SJSA1 (cell line): Measurements from ENCODE around the gene DOK5. TPM values are rescaled to one million over a fixed set of nuclear protein-coding genes. Genes with fewer than 3 reads are reported as not detected.

Experiments
- DNase-seq, 2 experiments: peaks; one replicate each; pipeline ENCODE4 v3.0.0-alpha.2; 2015 to 2020; ENCODE audit warnings: low spot score in 2 of 2, low read depth in 1 of 2
- H3K27ac ChIP-seq: fragments of 250-450 bp; sonication (Bioruptor Pico); 2 replicates; pipeline ENCODE4 v1.5.1; 2020; ENCODE audit warnings: mild to moderate bottlenecking, moderate library complexity
- H3K27me3 ChIP-seq: fragments of 250-450 bp; sonication (Bioruptor Pico); replicated peaks from 2 replicates; pipeline ENCODE4 v1.5.1; 2020; ENCODE audit warnings: mild to moderate bottlenecking, moderate library complexity
- H3K36me3 ChIP-seq: fragments of 250-450 bp; sonication (Bioruptor Pico); 2 replicates; pipeline ENCODE4 v1.5.1; 2020; ENCODE audit warnings: mild to moderate bottlenecking
- H3K4me1 ChIP-seq: fragments of 250-450 bp; sonication (Bioruptor Pico); replicated peaks from 2 replicates; pipeline ENCODE4 v1.6.1; 2021; ENCODE audit warnings: mild to moderate bottlenecking
- H3K4me3 ChIP-seq: fragments of 250-450 bp; sonication (Bioruptor Pico); 2 replicates; pipeline ENCODE4 v1.5.1; 2020; ENCODE audit warnings: mild to moderate bottlenecking
- H3K9me3 ChIP-seq: fragments of 250-450 bp; sonication (Bioruptor Pico); replicated peaks from 2 replicates; pipeline ENCODE4 v1.5.1; 2020; ENCODE audit warnings: mild to moderate bottlenecking
- total RNA-seq: library from RNA; depleted of rRNA; stranded (reverse); fragments of >200 nt; shearing (Covaris generic); gene quantifications from 2 replicates; pipeline ENCODE4 v1.2.3, GENCODE V29; 2014

DOK5 gene
- total RNA-seq, 1 experiment from 2014 or later, result 0.63 TPM

DNA sequence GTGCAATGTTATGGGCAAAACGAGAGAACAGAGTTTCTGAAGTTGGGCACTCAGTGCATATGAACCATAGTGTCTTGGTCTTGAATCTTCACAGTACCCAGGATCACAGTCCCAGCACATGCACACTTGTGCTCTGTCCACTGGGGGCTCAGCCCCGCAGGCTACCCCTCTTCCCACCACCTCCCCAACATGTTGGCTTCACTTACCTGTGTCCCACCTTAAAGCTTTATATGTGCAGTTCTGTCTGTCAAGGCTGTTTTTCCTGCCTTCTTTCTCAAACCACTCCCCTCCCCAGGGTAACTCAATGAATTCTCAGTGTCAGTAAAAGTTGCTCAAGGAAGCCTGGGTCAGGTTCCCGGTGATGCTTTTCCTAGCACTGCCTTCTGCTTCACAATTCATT, 129.9 kb downstream of the DOK5 start:
- no peak for DNase-seq
- Histone ChIP-seq H3K9me3 (no peaks in the 10 kb centered on the region; the same call in 1 of the 2 replicates), H3K36me3 (no peaks in the 10 kb centered on the region), H3K27ac (no peak overlapping the region), H3K27me3 (no peaks in the 10 kb centered on the region), H3K4me3 (no peak overlapping the region), H3K4me1 (no peaks in the 10 kb centered on the region)

DNA sequence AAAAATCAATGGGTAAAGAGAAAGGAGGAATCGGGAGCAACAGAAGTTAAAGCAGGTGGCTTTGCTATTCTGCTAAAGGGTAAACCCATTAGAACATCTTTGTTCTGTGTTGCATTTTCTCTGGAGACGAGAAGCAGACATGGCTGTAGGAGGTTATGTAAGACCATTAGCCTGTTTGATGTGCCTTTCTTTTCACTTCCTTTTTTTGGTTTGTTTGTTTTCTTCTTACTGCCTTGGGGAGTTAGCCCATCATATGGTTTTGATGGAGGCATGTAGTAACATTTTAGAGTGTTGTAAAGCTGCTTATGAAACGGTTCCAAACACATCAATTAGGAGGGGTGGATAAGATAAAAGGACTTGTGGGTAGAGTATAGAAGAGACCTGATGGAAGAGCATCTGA, 131.0 kb downstream of the DOK5 start:
- Histone ChIP-seq H3K4me1 (no peaks in the 10 kb centered on the region), H3K27me3 (no peaks in the 10 kb centered on the region), H3K27ac (no peak overlapping the region), H3K9me3 (no peaks in the 10 kb centered on the region; the same call in 1 of the 2 replicates), H3K4me3 (no peak overlapping the region), H3K36me3 (no peaks in the 10 kb centered on the region)
- DNase-seq, result no peak

DNA sequence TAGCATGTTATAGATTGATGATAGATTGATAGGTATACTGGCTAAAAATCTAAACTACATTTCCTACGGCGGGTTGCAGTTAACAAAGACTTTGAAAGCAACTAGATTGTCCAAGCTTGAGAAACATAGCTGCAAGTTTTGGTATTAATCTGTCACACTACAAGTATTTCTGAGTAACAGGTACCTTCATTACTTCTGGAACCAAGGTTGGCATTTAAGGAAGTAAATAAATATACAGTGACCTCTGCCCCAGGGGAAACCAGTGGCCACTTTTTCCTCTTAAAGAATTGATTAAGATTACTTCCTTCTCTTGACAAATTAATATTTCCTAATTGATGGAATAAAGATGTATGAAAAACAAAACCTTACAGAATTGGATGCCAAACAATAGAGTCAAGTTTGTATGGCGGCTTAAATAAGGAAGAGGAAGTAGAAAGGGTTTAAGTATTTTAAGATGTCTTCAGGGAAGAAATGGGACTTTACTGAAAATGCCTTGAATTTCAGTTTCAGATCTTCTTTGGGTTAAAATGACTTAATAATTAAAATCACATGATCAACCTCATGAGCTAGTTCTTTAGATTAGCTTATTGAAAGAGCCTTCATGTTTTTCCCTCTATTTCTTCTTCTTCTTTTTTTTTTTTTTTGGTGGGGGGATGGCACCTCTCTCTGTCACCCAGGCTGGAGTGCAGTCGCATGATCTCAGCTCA, 132.8 kb downstream of the DOK5 start:
- Histone ChIP-seq H3K4me3 (no peak overlapping the region), H3K36me3 (no peaks in the 10 kb centered on the region), H3K4me1 (no peaks in the 10 kb centered on the region), H3K9me3 (no peaks in the 10 kb centered on the region; the same call in 1 of the 2 replicates), H3K27me3 (no peaks in the 10 kb centered on the region), H3K27ac (no peak overlapping the region)
- no peak for DNase-seq

DNA sequence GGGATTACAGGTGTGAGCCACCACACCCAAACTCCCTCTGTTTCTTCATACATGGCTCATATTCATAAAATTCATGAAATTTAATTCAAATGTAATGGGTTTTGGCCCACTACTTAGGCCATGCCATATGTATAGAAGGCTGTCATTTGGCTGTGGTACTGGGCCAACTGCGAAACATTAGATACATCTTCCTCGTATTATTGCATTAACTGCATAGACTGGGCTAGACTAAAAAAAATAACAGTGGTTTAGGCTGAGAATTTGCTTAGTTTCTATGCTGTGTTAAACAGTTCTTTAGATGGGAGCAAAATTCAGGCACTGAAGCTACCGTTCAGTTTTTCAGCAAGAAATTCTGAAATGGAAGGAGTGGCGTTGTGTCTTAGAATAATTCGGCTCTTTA, 133.6 kb downstream of the DOK5 start:
- H3K4me3 ChIP-seq, result no peak overlapping the region

DNA sequence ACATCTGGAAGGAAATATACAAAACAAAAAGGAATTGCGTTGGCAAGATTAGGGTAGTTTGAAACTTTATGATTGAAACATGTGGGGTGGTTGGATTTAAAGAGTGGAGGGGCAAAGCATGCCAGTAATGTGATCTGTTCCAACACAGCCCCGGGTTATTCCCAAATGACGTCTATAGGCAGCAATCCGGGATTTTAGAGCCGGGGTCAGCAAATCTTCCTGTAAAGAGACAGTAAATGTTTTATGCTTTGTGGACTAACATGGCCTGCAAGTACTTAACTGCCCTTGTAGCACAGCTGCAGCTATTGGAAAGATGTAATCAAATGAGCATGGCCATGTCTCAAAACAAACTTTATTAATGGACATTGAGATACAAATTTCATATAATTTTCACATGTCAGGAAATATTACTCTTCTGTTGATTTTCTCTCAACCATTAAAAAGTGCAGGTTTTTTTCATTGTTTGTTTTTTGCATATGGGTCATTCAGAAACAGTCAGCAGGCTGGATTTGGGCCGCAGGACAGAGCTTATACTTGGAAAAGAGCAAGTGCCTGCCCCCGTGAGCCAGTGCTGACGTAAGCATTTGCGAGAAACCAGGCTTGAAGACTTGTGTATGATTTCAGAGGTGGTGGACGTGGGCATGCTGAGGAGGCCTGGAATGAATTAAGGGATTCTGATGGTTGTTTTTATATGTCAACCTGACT, 136.5 kb downstream of the DOK5 start:
- Histone ChIP-seq H3K27me3 (no peaks in the 10 kb centered on the region), H3K36me3 (no peaks in the 10 kb centered on the region), H3K27ac (no peak overlapping the region), H3K4me1 (no peaks in the 10 kb centered on the region), H3K9me3 (no peaks in the 10 kb centered on the region; the same call in 1 of the 2 replicates), H3K4me3 (no peak overlapping the region)
- no peak for DNase-seq

More for the DNA sequence above, 133.6 kb downstream of the DOK5 start:
- Histone ChIP-seq H3K27ac (no peak overlapping the region), H3K4me1 (no peaks in the 10 kb centered on the region), H3K9me3 (no peaks in the 10 kb centered on the region; the same call in 1 of the 2 replicates), H3K27me3 (no peaks in the 10 kb centered on the region), H3K36me3 (no peaks in the 10 kb centered on the region)
- no peak for DNase-seq

DNA sequence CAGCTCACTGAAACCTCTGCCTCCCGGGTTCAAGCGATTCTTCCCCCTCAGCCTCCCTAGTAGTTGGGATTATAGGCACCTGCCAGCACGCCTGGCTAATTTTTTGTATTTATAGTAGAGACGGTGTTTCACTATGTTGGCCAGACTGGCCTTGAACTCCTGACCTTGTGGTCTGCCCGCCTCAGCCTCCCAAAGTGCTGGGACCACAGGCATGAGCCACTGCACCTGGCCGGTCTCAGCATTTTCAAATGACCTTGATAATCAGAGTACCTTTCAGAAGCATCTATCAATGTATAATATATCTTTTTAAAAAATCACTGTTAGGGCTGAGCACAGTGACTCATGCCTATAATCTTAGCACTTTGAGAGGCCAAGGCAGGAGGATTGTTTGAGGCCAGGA, 143.0 kb downstream of the DOK5 start:
- H3K27ac ChIP-seq, result no peak overlapping the region
- no peak for DNase-seq
- H3K4me1 ChIP-seq, result no peaks in the 10 kb centered on the region
- H3K9me3 ChIP-seq, result no peaks in the 10 kb centered on the region
- no peaks in the 10 kb centered on the region for H3K36me3 ChIP-seq
- no peaks in the 10 kb centered on the region for H3K27me3 ChIP-seq
- H3K4me3 ChIP-seq, result no peak overlapping the region

DNA sequence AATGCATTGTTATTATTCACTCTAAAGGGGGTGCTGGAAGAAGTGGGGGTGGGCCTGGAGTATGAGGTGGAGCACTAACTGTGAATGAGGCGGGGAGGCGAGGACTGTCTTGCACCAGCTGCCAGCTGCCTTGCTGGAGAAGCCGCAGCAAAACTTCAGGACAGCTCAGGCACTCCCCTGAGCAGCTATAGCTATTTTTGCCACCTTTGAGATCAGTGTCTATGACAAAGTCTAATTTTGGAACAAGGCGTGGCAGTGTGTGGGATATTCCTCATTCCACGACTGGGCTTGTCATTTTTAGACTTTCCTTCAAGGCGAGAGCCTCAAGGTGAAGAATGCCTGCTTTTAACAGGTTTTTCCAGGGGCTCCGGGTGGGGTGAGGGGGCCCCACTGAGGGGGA, 143.8 kb downstream of the DOK5 start:
- no peaks in the 10 kb centered on the region for H3K9me3 ChIP-seq
- no peaks in the 10 kb centered on the region for H3K27me3 ChIP-seq
- H3K36me3 ChIP-seq, result no peaks in the 10 kb centered on the region
- no peaks in the 10 kb centered on the region for H3K4me1 ChIP-seq
- no peak overlapping the region for H3K4me3 ChIP-seq
- H3K27ac ChIP-seq, result no peak overlapping the region
- no peak for DNase-seq

DNA sequence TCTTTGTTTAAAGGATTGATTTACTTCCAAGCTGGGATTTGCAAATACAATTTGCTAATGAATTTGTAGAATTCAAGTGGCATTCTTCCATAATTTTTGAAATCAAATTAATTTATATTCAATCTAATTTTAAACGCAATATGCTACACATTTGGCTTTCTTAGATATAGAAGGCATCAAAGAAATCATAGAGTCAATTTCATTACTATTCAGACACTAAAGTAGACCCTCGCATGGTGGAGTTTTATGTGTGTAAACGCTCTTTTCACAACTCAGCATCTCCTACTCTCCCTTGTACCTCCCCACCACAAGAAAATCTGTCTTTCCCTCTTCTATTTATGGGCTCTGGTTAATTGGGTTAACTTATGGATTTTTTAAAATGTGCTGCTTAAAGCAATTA, 144.3 kb downstream of the DOK5 start:
- Histone ChIP-seq H3K27ac (no peak overlapping the region), H3K9me3 (no peaks in the 10 kb centered on the region), H3K4me3 (no peak overlapping the region), H3K4me1 (no peaks in the 10 kb centered on the region), H3K27me3 (no peaks in the 10 kb centered on the region), H3K36me3 (no peaks in the 10 kb centered on the region)
- no peak for DNase-seq

DNA sequence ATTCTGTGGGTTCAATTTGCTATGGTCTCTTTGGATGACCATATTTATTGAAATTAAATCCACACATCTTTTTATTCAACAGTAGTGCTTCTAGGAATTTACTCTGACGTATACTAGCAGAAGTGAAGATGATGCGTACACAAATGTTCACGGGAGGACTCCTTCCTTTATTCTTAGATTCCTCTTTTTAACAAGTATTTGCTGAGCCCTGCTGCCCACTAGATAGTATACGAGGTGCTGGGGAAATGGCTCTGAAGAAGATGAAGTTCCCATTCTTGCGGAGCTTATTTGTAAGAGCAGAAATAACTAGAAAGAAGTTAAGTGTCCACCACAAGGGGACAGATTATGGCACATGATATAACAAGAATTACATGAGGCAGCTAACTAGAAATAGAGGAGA, 145.2 kb downstream of the DOK5 start:
- DNase-seq, result no peak
- Histone ChIP-seq H3K9me3 (no peaks in the 10 kb centered on the region), H3K4me3 (no peak overlapping the region), H3K4me1 (no peaks in the 10 kb centered on the region), H3K27ac (no peak overlapping the region), H3K27me3 (no peaks in the 10 kb centered on the region; the same call in 1 of the 2 replicates), H3K36me3 (no peaks in the 10 kb centered on the region)

DNA sequence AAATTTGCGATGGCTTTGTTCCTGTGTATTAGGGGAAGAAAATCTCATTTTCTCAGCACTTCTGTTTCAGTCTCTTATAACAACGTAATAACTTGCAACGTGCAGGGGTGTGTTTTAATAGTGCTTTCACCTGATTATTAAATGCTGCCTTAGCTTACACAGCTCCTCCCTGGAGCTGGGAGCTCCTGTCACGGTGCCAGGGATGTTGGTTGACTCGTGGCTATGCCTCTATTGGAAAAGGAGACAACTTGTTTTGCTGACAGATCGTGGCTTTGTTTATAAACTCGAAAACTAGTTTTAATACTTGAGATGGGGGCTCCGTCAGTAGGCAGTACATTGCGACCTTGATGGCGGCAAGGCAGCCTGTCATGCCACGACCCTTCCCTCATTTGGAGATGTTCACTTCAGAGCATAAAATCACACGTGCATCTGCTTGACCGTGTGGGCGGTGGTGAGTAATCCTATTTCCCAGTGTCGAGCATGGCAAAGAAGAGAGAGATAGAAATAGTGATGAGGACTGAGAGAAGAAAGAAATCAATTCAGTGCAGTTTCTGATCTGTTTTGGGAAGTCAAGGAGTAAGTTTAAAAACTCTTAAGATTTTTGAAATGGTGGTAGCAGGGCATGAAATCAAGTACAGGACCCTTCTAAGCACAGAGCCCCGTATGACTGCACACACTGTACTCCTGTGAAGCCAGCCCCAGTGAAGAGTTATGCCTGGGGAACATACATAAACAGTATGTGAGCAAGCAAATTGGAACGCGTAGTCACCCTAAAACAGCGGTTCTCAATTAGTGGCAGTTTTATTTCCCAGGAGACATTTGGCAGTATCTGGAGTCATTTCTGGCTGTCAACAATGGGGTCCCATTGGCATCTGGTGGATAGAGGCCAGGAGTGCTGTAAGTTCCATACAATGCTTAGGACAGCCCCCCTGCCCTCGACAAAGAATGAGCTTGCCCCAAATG, 147.2 kb downstream of the DOK5 start:
- H3K4me3 ChIP-seq, result no peak overlapping the region
- H3K36me3 ChIP-seq, result no peaks in the 10 kb centered on the region
- no peaks in the 10 kb centered on the region for H3K4me1 ChIP-seq
- DNase-seq, result no peak
- H3K27me3 ChIP-seq, result no peaks in the 10 kb centered on the region; the same call in 1 of the 2 replicates
- H3K27ac ChIP-seq, result no peak overlapping the region
- no peaks in the 10 kb centered on the region for H3K9me3 ChIP-seq

DNA sequence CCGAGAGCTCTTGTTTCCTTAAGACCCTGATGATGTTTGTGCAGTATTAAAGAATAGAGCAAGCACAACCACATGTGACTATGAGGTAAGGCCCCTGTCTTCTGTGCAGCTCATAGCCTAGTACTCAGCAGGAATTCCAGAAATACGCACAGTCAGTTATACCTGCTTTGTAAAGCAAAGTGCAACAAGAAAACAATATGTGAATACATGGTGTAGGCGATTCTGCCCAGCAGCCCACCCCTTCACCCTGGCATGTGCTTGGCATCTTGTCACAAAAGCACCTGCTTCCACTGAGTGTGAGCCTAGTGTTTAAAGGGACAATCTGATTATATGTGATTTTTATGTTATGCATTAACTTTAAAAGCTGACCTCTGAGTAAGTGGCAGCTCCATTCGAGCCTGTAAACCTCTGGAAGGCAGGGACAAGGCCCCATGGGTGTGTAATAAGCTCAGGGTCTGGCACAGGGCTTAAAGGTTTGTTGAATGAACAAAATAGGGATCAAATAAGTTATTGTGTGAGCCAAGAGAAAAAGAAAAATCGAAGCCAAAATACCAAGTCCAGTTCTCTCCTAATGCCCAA, 148.7 kb downstream of the DOK5 start:
- Histone ChIP-seq H3K9me3 (no peaks in the 10 kb centered on the region), H3K4me1 (no peaks in the 10 kb centered on the region), H3K36me3 (no peaks in the 10 kb centered on the region), H3K27me3 (no peaks in the 10 kb centered on the region; the same call in 1 of the 2 replicates), H3K27ac (no peak overlapping the region), H3K4me3 (no peak overlapping the region)
- no peak for DNase-seq

DNA sequence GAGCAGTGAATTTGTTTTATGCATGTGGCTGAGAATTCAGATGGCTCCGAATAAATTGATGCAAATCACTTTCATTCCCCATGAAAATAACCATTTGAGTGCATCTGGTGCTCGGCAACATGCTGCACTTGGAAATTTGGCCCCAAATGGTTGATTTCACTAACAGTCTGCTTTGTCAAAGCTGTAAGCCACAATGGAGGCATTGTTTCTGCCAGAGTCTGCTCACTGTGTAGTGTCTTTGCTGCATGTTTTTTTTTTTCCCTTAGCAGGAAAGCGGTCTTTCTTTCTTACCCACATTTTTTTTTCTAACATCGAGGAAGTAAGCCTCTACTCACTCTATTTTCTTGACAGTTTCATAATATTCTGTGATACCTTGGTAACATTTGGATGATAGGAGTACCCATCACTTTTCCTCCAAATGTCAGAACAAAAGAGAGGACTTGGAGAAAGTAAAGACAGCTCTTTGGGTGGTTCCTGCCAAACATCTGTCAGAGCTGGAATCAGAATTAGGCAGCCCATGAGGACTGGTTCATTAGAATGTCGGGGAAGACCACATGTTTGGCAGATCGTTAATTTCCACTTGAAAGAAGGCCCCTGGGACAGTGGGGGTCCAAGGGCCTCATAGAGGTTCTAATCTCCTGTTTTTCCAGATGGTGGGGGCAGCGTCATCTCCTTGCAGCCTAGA, 149.5 kb downstream of the DOK5 start:
- Histone ChIP-seq H3K27ac (no peak overlapping the region), H3K36me3 (no peaks in the 10 kb centered on the region), H3K4me3 (no peak overlapping the region), H3K27me3 (no peaks in the 10 kb centered on the region; the same call in 1 of the 2 replicates), H3K9me3 (no peaks in the 10 kb centered on the region), H3K4me1 (no peaks in the 10 kb centered on the region)
- no peak for DNase-seq

DNA sequence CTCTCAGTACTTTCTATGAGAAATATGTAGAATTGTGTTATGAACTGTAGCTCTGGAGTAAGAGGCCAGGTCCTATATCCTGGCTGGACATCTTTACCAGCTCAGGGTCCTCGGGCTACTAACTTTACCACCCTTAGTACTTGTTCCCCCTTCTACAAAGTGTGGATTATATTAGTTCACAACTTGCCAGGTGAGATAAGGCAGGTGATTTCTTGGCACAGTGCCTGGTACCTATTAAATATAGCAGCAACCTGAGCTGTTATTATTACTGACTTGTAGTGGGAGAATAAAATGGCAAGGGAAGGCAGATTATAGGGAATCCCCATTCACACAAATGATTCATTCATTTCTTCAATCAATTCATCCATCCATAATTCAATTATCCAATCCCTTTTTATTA, 150.1 kb downstream of the DOK5 start:
- H3K4me3 ChIP-seq, result no peak overlapping the region
- no peaks in the 10 kb centered on the region for H3K36me3 ChIP-seq
- H3K4me1 ChIP-seq, result no peaks in the 10 kb centered on the region
- no peak overlapping the region for H3K27ac ChIP-seq
- H3K27me3 ChIP-seq, result no peaks in the 10 kb centered on the region; the same call in 1 of the 2 replicates
- H3K9me3 ChIP-seq, result no peaks in the 10 kb centered on the region
- DNase-seq, result no peak
